ENCODE results near the gene VTI1B. TPM values are rescaled to one million over a fixed set of nuclear protein-coding genes. Genes with fewer than 3 reads are reported as not detected.
"Not testable (repeated sequence)": the region's sequence is repeated elsewhere in the genome, so short reads cannot be mapped to it uniquely, and the experiment has no call there.

Gene VTI1B
- total RNA-seq, 1 experiment from 2014 or later, result 28.4 TPM

- no peak for DNase-seq (ENCODE audit: low spot score)
Observed at GRCh38 chr14:67630186-67630585, 44.2 kb downstream of the VTI1B start.

- no peak for DNase-seq (ENCODE audit: low spot score)
Observed at GRCh38 chr14:67627519-67627918, 46.9 kb downstream of the VTI1B start.

GRCh38 chr14:67626131-67626530, 48.3 kb downstream of the VTI1B start:
- not testable (repeated sequence) for DNase-seq (ENCODE audit: low spot score)

GRCh38 chr14:67623114-67623513, 51.3 kb downstream of the VTI1B start:
- DNase-seq (ENCODE audit: low spot score), result peak; percentile 8

- DNase-seq (ENCODE audit: low spot score), result peak; percentile 76
Observed at GRCh38 chr14:67622675-67623074, 51.8 kb downstream of the VTI1B start.

- no peak for DNase-seq (ENCODE audit: low spot score)
Observed at GRCh38 chr14:67620217-67620785, 54.1 kb downstream of the VTI1B start.

- peak; percentile 75 for DNase-seq (ENCODE audit: low spot score)
Observed at GRCh38 chr14:67619446-67620216, 54.8 kb downstream of the VTI1B start, which contains the start of gene ARG2. TSS of gene ARG2 (plus strand) at chr14:67619920. CDS start at chr14:67619978, 58 bp downstream.

GRCh38 chr14:67618617-67619063, 55.8 kb downstream of the VTI1B start:
- peak; percentile 42 for DNase-seq (ENCODE audit: low spot score)

GRCh38 chr14:67610491-67610890, 63.9 kb downstream of the VTI1B start:
- no peak for DNase-seq (ENCODE audit: low spot score)

GRCh38 chr14:67609642-67610310, 64.7 kb downstream of the VTI1B start:
- no peak for DNase-seq (ENCODE audit: low spot score)

- DNase-seq (ENCODE audit: low spot score), result no peak
Observed at GRCh38 chr14:67607646-67608045, 66.8 kb downstream of the VTI1B start.

- no peak for DNase-seq (ENCODE audit: low spot score)
Observed at GRCh38 chr14:67602995-67603545, 71.4 kb downstream of the VTI1B start.

GRCh38 chr14:67602076-67602475, 72.4 kb downstream of the VTI1B start:
- DNase-seq (ENCODE audit: low spot score), result no peak

GRCh38 chr14:67600562-67600974, 73.9 kb downstream of the VTI1B start:
- not testable (repeated sequence) for DNase-seq (ENCODE audit: low spot score)

GRCh38 chr14:67599698-67600561, 74.5 kb downstream of the VTI1B start, which contains the start of gene PIGH:
TSS of gene PIGH (minus strand) at chr14:67600268. CDS start at chr14:67600203, 65 bp downstream.
- DNase-seq (ENCODE audit: low spot score), result peak; percentile 41

Other genes with a start within 250 kb of the VTI1B start
- 2.0 and 3.1 TPM in 2 replicates for gene TMEM229B, start 185.9 kb downstream of the VTI1B start, total RNA-seq (2014; rRNA removed; shearing (Covaris generic))
- 1.3 and 5.0 TPM in 2 replicates for gene PLEKHH1, start 141.3 kb downstream of the VTI1B start, total RNA-seq (2014; rRNA removed; shearing (Covaris generic))
- 11.5 and 18.6 TPM in 2 replicates for gene PIGH, start 74.4 kb downstream of the VTI1B start, total RNA-seq (2014; rRNA removed; shearing (Covaris generic))
- gene ARG2, start 54.7 kb downstream of the VTI1B start, total RNA-seq (2014; rRNA removed; shearing (Covaris generic)), result 2.4 and 2.9 TPM in 2 replicates
- gene RDH11, start 21.1 kb upstream of the VTI1B start, total RNA-seq (2014; rRNA removed; shearing (Covaris generic)), result 44.1 and 45.8 TPM in 2 replicates
- gene RDH12, start 27.3 kb upstream of the VTI1B start, total RNA-seq (2014; rRNA removed; shearing (Covaris generic)), result 0.17 TPM in 1 of 2 replicates, not detected in the other
- gene ZFYVE26, start 142.0 kb upstream of the VTI1B start, total RNA-seq (2014; rRNA removed; shearing (Covaris generic)), result 6.7 and 8.2 TPM in 2 replicates
- gene RAD51B, start 145.1 kb upstream of the VTI1B start, total RNA-seq (2014; rRNA removed; shearing (Covaris generic)), result 17.6 and 38.2 TPM in 2 replicates

Data from A172 (cell line).